SK-N-SH (cell line): ENCODE measurements around the gene CFAP58. TPM values are rescaled to one million over a fixed set of nuclear protein-coding genes. Genes with fewer than 3 reads are reported as not detected.

Source experiments
- CTCF ChIA-PET: fragments of 300-600, 350-600 bp; formaldehyde crosslinking; extraction: SDS; loops from one replicate; lab custom pipeline; 2021; lab: Yijun Ruan, JAX
- POLR2A ChIA-PET: fragments of 350-600 bp; sonication (Branson Sonifier 250); formaldehyde crosslinking; extraction: SDS; loops from one replicate; lab custom pipeline; 2020; ENCODE audit warnings: antibody characterized with exemption, inconsistent platforms; lab: Yijun Ruan, JAX
- DNase-seq: peaks from one replicate; pipeline ENCODE4 v3.0.0; 2012
- H2AFZ ChIP-seq: fragments of 200-600 bp; sonication (generic); 2 replicates; pipeline ENCODE4 v1.8.1; 2016; ENCODE audit warnings: antibody characterized with exemption, mild to moderate bottlenecking, low read depth
- H3F3A ChIP-seq: fragments of 200-600 bp; sonication (generic); replicated peaks from 2 replicates; pipeline ENCODE3; 2016; ENCODE audit warnings: antibody characterized with exemption, mild to moderate bottlenecking; ENCODE audit not compliant: insufficient read depth
- H3K27ac ChIP-seq, 2 experiments: fragments of 200-500 bp in 1 of 2; fragments of 200-600 bp in 1 of 2; sonication (Bioruptor generic) in 1 of 2; sonication (generic), shearing (Covaris generic) in 1 of 2; 2 replicates each; pipeline versions ENCODE4 v1.5.1 to v1.6.1; 2014 to 2016; ENCODE audit warnings: low read depth in 2 of 2, inconsistent platforms in 1 of 2, low read length in 1 of 2, mild to moderate bottlenecking in 1 of 2, mixed read lengths in 1 of 2
- H3K27me3 ChIP-seq: fragments of 200-600 bp; sonication (generic), shearing (Covaris generic); 2 replicates; pipeline ENCODE4 v1.6.1; 2016; ENCODE audit warnings: mixed run types; ENCODE audit not compliant: insufficient read depth
- H3K36me3 ChIP-seq, 2 experiments: fragments of 200-500 bp in 1 of 2; fragments of 200-600 bp in 1 of 2; sonication (Bioruptor generic) in 1 of 2; sonication (generic) in 1 of 2; replicated peaks in 1 of 2; 2 replicates each; pipeline versions ENCODE3 to v1.5.1; 2014 to 2016; ENCODE audit warnings: low read length in 1 of 2, mild to moderate bottlenecking in 1 of 2; ENCODE audit not compliant: insufficient read depth in 2 of 2, control insufficient read depth in 1 of 2
- H3K4me1 ChIP-seq, 2 experiments: fragments of 200-500 bp in 1 of 2; fragments of 200-600 bp in 1 of 2; sonication (Bioruptor generic) in 1 of 2; sonication (generic), shearing (Covaris generic) in 1 of 2; 2 replicates each; pipeline versions ENCODE4 v1.5.1 to v1.6.1; 2014 to 2016; ENCODE audit warnings: low read depth in 1 of 2, low read length in 1 of 2, mixed run types in 1 of 2; ENCODE audit not compliant: insufficient read depth in 2 of 2, control insufficient read depth in 1 of 2
- H3K4me2 ChIP-seq: fragments of 200-600 bp; sonication (generic), shearing (Covaris generic); 2 replicates; pipeline ENCODE4 v1.6.1; 2017; ENCODE audit warnings: mixed run types
- H3K4me3 ChIP-seq, 2 experiments: fragments of 200-500 bp in 1 of 2; fragments of 200-600 bp in 1 of 2; sonication (Bioruptor generic) in 1 of 2; sonication (generic), shearing (Covaris generic) in 1 of 2; 2 replicates each; pipeline versions ENCODE4 v1.5.1 to v1.8.1; 2014 to 2016; ENCODE audit warnings: low read depth in 2 of 2, inconsistent platforms in 1 of 2, low read length in 1 of 2, mild to moderate bottlenecking in 1 of 2, mixed read lengths in 1 of 2, moderate library complexity in 1 of 2
- H3K79me2 ChIP-seq: fragments of 200-600 bp; sonication (generic); 2 replicates; pipeline ENCODE4 v1.8.1; 2017; ENCODE audit warnings: mild to moderate bottlenecking; ENCODE audit not compliant: insufficient read depth
- H3K9ac ChIP-seq: fragments of 200-600 bp; sonication (generic); 2 replicates; pipeline ENCODE4 v1.6.1; 2017; ENCODE audit warnings: mixed run types
- H3K9me2 ChIP-seq: fragments of 200-600 bp; sonication (generic); 2 replicates; pipeline ENCODE4 v1.6.1; 2017; ENCODE audit warnings: mixed run types
- H3K9me3 ChIP-seq: fragments of 200-600 bp; sonication (generic); 2 replicates; pipeline ENCODE4 v1.6.1; 2017; ENCODE audit warnings: mixed run types, mild to moderate bottlenecking, moderate library complexity
- H4K20me1 ChIP-seq: fragments of 200-600 bp; sonication (generic); 2 replicates; pipeline ENCODE4 v1.6.1; 2017; ENCODE audit warnings: mild to moderate bottlenecking, mixed run types; ENCODE audit not compliant: insufficient read depth
- EZH2phosphoT487 ChIP-seq: fragments of 200-600 bp; sonication (generic); IDR thresholded peaks from 2 replicates; pipeline ENCODE4 v1.6.1; 2017; ENCODE audit warnings: low read depth, mixed run types, mild to moderate bottlenecking, antibody characterized with exemption, moderate library complexity, borderline replicate concordance
- FOXM1 ChIP-seq: IDR thresholded peaks from 2 replicates; pipeline ENCODE4 v1.4.0; 2012; ENCODE audit warnings: low read depth, mild to moderate bottlenecking
- NRF1 ChIP-seq: IDR thresholded peaks from 2 replicates; pipeline ENCODE4 v1.6.1; 2012; ENCODE audit warnings: low read depth, mild to moderate bottlenecking, low read length
- RXRA ChIP-seq: IDR thresholded peaks from 2 replicates; pipeline ENCODE4 v1.4.0; 2012; ENCODE audit warnings: low read depth, mild to moderate bottlenecking, borderline replicate concordance
- SIN3A ChIP-seq: IDR thresholded peaks from 2 replicates; pipeline ENCODE4 v1.6.1; 2012; ENCODE audit warnings: low read depth, mild to moderate bottlenecking, low read length, moderate library complexity, borderline replicate concordance
- SMC3 ChIP-seq: IDR thresholded peaks from 2 replicates; pipeline ENCODE4 v1.6.1; 2012; ENCODE audit warnings: low read depth, low read length, improper control_type of control experiment
- TAF1 ChIP-seq: IDR thresholded peaks from 2 replicates; pipeline ENCODE4 v1.6.1; 2012; ENCODE audit warnings: low read depth, mild to moderate bottlenecking, low read length, moderate library complexity, borderline replicate concordance
- YY1 ChIP-seq: IDR thresholded peaks from 2 replicates; pipeline ENCODE4 v1.4.0; 2012; ENCODE audit warnings: low read depth, mild to moderate bottlenecking
- WGBS: methylation state at CpG from one replicate; pipeline ENCODE4 v1.1.6; 2017; ENCODE audit warnings: low lambda C conversion rate; 5-methylcytosine and 5-hydroxymethylcytosine counted together
- polyA plus RNA-seq, 3 experiments: library from polyadenylated mRNA; depleted of rRNA; stranded (reverse); fragments of >200 nt; gene quantifications; 2 replicates each; pipeline ENCODE4 v1.2.3, GENCODE V29; 2012
- TF ChIP-seq, protein P1 (sequence below): IDR thresholded peaks from 2 replicates; pipeline ENCODE4 v1.4.0; 2012; ENCODE audit warnings: low read depth, borderline replicate concordance

The CFAP58 gene
- polyA plus RNA-seq, 1 of the 3 experiments (the other 2 are of a cell fraction), result 0.38 TPM

DNA sequence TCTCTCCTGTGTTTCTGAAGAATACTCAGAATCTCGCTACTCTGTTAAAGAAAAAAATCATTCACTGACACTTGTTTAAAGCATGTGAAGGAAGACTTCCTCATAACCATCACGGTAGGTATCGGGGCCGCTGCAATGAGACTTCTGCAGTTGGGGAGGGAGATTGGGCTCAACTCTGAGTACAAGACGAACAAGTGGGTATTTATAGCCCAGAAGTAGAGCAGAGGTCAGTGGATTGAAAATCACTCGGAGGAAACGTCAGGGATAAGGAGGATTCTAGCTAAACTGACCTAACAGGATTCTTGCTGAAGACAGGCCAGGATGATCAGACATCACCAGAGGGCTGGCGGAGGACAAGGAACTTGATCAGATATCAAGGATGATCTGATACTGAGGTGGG lies 48.7 kb upstream of the CFAP58 start:
- TF ChIP-seq TAF1 (no peak), SIN3A (no peak), YY1 (no peak), RXRA (no peak), SMC3 (no peak), NRF1 (no peak)
- TF ChIP-seq, protein P1, sequence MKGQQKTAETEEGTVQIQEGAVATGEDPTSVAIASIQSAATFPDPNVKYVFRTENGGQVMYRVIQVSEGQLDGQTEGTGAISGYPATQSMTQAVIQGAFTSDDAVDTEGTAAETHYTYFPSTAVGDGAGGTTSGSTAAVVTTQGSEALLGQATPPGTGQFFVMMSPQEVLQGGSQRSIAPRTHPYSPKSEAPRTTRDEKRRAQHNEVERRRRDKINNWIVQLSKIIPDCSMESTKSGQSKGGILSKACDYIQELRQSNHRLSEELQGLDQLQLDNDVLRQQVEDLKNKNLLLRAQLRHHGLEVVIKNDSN, result no peak
- ChIA-PET CTCF (interaction anchor here (1.0 to 10.3 kb wide), 17 partner anchors 11 to 318 kb away, joined by 3 to 152 read pairs (median 6); partner anchors contain the start of genes CFAP58 and ITPRIP), POLR2A (no interaction called here)
- 88% methylated on average over 8 of the region's 8 CpGs for WGBS
- peaks cover 21% of the 10 kb centered on the region for H3F3A ChIP-seq
- no peak overlapping the region for H3K4me2 ChIP-seq
- no peak overlapping the region for H3K9ac ChIP-seq
- no peaks in the 10 kb centered on the region for H4K20me1 ChIP-seq
- H2AFZ ChIP-seq, result no peak overlapping the region
- DNase-seq, result no peak
- no peak overlapping the region for H3K27ac ChIP-seq
- H3K4me3 ChIP-seq, result no peak overlapping the region
- peaks cover 23 to 25% of the 10 kb centered on the region in 2 experiments for H3K4me1 ChIP-seq
- H3K27me3 ChIP-seq, result no peaks in the 10 kb centered on the region
- peaks cover 7% of the 10 kb centered on the region for H3K79me2 ChIP-seq
- no peaks in the 10 kb centered on the region for H3K9me2 ChIP-seq
- H3K36me3 ChIP-seq, result no peaks in the 10 kb centered on the region
- H3K9me3 ChIP-seq, result no peaks in the 10 kb centered on the region

DNA sequence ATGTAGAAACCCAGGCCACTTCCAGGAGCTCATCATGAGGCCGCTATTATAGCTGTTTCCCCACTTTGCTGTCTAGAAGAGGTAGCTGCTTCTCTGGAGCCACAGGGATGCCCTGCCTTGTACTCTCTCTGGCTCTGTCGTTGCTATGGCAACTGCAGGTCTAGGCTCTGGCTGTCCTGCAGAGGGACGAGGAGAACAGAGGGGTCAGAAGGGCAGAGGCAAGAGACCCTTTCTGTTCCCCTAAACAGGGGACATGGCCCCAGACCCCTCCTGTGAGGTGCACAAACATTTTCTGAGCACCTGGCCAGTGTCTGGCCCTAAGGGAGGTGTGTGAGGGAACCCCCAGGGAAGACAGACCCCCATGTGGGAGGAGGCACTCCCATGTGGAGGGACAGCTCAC lies 46.7 kb upstream of the CFAP58 start:
- Histone ChIP-seq H4K20me1 (0 out of 2 replicates have a peak, but pooled peaks cover 4% of the 10 kb centered on the region), H3K4me1 (peaks cover 10 to 19% of the 10 kb centered on the region in 2 experiments; a peak in 3 of 4 replicates), H3K36me3 (peaks cover 0 to 11% of the 10 kb centered on the region in 2 experiments), H3K27me3 (no peaks in the 10 kb centered on the region), H3K4me2 (no peak overlapping the region), H3K27ac (no peak overlapping the region), H3K9me2 (no peaks in the 10 kb centered on the region), H3K4me3 (no peak overlapping the region), H3F3A (peaks cover 24% of the 10 kb centered on the region), H2AFZ (no peak overlapping the region), H3K79me2 (peaks cover 19% of the 10 kb centered on the region), H3K9ac (no peak overlapping the region), H3K9me3 (no peaks in the 10 kb centered on the region)
- peak; percentile 52 for DNase-seq
- TF ChIP-seq FOXM1 (no peak), EZH2phosphoT487 (no peak)
- 83% methylated on average over 3 of the region's 3 CpGs for WGBS
- ChIA-PET POLR2A (no interaction called here), CTCF (interaction anchor here (0.7 to 10.3 kb wide), 12 partner anchors 9 to 316 kb away, joined by 3 to 152 read pairs (median 12); partner anchors contain the start of genes CFAP58 and ITPRIP)
